GM18505 (cell line): Measurements from ENCODE around the gene HOXA10.

Experiments
- ATAC-seq: cut with Tn5 transposase; IDR thresholded peaks from one replicate; pipeline ENCODE4 v1.9.1; 2021; ENCODE audit not compliant: unreplicated experiment
- POLR2A ChIP-seq: IDR thresholded peaks from 4 replicates; pipeline ENCODE4 v1.6.1; 2011; ENCODE audit warnings: borderline replicate concordance; ENCODE audit not compliant: insufficient read depth, insufficient read length; ENCODE audit errors: extremely low read depth

Gene HOXA10

GRCh38 chr7:27161214-27161720 lies 12.9 kb downstream of the HOXA10 start:
- ATAC-seq: no peak
- TF ChIP-seq POLR2A: no peak

DNA sequence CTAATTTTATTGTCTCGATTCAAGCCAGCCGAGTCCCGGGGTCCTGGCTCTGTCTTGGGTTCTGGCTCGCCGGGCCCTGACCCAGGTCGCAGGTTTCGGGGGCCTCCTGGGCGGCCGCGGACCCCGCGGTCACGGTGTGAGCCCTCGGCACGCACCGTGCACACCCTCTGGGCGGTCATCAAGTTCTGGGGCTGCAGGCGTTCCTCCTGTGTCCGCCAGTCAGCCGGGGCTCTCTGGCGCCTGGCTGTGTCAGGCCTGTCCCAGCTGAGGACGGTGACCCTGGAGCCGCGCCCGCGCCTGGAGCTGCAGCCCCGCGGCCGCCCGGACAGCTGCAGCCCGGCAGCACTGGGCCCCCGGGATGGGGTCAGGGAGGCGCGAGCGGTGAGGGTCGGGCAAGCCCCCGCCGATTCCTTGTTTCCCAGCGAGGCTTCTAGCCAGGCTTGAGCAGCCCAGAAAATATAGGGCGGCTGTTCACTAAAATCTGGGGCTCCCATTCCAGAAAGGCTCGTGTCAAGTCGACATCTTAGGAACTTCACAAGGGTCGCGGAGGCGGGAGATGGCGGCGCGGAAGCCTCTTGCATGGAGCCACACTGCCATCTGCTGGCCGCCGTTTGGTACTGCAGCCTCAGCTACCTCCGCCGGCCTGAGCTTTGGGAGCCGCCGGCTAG lies 13.4 kb downstream of the HOXA10 start:
- ATAC-seq: peak; percentile 44
- no peak for TF ChIP-seq POLR2A

GRCh38 chr7:27160145-27160545 lies 14.0 kb downstream of the HOXA10 start:
- TF ChIP-seq POLR2A: no peak
- no peak for ATAC-seq

- ATAC-seq: no peak
- no peak for TF ChIP-seq POLR2A
Measured at GRCh38 chr7:27159266-27160144, 14.6 kb downstream of the HOXA10 start.

- TF ChIP-seq POLR2A: no peak
- no peak for ATAC-seq
Measured at GRCh38 chr7:27158436-27159265, 15.5 kb downstream of the HOXA10 start.

- ATAC-seq: no peak
- TF ChIP-seq POLR2A: no peak
Measured at GRCh38 chr7:27157702-27158431, 16.3 kb downstream of the HOXA10 start.

DNA sequence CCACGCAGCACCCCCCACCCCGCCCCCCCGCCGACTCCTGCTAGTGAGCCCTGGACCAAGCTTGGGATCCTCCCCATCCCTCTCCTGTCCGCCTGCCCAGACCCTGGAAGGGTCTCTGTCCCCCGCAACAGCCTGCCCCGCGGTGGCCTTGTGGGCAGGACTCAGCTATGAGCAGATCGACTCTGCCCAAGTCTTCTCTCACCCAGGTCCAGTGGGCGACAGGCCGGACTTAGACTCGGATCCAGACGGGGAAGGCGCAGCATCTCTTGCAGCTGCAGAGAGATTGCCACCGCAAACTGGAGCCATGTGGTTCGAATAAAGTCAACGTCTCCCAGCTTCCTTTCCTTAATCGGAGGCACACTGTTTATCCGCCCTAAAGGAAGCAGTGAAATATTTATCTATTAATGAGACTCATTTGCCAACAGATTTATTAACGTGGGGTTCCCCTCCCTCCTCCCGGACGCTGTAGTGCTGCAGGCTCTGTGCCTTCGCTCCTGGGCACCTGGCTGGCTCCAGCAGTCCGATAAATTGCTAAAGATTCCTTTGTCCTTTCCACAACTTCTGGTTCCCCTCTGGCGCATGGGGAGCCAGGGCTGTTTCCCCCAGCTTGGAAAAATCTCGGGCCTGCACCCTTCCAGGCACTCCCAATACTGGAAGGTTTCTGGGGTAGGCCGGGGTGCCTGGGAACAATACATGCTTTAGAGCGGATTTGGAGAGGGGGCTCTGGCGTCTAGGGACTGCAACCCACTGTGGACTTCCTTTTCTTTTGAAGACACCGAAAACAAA lies 17.0 kb downstream of the HOXA10 start:
- no peak for ATAC-seq
- TF ChIP-seq POLR2A: no peak

DNA sequence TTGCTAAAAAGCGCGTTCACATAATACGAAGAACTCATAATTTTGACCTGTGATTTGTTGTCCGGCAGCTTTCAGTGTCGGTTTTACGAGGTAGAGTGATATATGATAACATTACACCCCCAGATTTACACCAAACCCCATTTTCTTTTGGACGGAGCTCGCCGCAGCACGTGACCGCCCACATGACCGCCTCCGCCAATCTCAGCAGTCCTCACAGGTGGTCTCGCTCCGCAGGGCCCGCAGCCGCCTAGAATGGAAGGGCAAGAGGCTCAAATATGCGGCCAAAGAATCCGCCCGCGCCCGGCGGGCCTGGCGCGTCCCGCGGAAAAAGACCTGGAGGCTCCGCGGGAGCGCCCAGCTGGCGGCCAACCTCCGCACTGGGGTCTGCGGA lies 17.6 kb downstream of the HOXA10 start, which contains the start of gene HOXA7:
Gene HOXA7, minus strand, starts transcription at position 168 of the 391 bp plus-strand sequence. Its CDS starts 130 bp downstream, at position 38.
- no peak for TF ChIP-seq POLR2A
- ATAC-seq: no peak

DNA sequence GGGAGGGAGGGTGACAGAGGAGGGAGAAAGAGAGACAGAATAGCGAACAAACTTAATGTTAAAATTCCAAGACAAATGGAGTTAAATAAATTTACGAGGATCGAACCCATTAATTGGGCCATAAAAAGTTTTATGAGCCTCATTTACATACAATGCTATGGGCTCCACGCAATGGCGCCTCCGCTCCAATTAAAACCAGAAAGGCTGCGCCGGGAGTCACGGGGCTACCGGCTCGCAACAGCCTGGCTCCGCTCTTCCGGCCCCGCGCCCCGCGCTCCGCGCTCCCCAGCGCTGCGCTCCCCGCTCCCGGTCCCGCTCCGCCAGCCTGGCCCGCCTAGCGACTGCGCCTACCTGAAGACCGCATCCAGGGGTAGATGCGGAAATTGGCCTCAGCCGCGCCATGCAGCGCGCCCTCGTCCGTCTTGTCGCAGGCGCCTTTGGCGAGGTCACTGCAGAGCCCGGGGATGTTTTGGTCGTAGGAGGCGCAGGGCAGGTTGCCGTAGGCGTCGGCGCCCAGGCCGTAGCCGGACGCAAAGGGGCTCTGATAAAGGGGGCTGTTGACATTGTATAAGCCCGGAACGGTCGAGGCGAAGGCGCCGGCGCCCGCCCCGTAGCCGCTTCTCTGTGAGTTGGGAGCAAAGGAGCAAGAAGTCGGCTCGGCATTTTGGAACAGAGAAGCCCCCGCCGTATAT lies 18.2 kb downstream of the HOXA10 start:
- no peak for ATAC-seq
- no peak for TF ChIP-seq POLR2A

DNA sequence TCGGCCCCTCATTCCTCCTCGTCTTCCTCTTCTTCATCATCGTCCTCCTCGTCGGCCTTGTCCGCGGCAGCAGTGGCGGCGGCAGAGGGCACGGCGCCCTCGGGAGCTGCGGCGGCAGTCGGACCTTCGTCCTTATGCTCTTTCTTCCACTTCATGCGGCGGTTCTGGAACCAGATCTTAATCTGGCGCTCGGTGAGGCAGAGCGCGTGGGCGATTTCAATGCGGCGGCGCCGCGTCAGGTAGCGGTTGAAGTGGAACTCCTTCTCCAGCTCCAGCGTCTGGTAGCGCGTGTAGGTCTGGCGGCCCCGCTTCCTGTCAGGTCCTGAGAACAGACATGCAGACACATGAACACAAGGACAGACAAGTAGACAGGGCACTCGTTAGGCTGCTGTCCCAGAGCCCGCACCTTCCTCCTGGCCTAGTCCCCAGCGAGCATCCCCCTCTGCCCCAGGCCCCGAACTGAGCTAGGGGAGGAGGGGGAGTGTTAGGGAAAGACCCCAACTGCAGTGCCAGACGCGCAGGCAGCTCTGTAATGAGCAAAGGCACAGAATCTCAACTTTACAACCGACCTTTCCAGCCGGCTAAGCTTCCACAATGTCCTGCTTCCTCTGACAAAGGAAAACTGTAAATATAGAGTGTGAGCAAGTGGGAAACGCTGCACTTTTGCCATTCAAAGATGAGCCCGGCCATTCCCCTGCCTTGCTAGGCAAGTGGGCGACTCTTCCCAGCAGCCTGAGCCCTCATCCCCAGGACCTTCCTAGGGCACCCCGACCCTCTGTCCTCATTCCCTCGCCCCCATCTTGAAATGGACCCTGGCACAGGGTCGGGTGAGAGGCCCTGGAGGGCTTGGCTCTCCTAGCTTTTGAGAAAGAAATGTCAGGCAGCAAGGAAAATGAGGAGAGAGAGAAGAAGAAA lies 19.0 kb downstream of the HOXA10 start:
- no peak for TF ChIP-seq POLR2A
- ATAC-seq: no peak
